ENCODE data around the gene SEC22C. TPM values are rescaled to one million over a fixed set of nuclear protein-coding genes. Genes with fewer than 3 reads are reported as not detected.

The SEC22C gene
- total and polyA plus RNA-seq, 2 of the 13 experiments (the other 11 are each of a cell fraction or from before 2014, with no cell fraction given): 20.0 to 40.0 TPM

GRCh38 chr3:42569593-42570142, 12.1 kb downstream of the SEC22C start:
- BruUV-seq (replicated peaks): no TSS peak
- in situ Hi-C loops (cut with HindIII; ENCODE audit: extremely low pct_ligation_motif_present, low pct_unique_long_range_greater_than_20kb) (no loop called here), intact Hi-C loops (cut with micrococcal nuclease; ENCODE audit: unreplicated experiment) (no loop called here)
- Histone ChIP-seq H3K79me2 (ENCODE audit: insufficient read depth, low read length) (no peaks in the 10 kb centered on the region), H3K4me2 (ENCODE audit: low read depth, low read length) (no peak overlapping the region), H3K9me3 (ENCODE audit: low read length) (no peaks in the 10 kb centered on the region), H3K27ac (ENCODE audit: extremely low read length, insufficient read depth, low read length) (no peak overlapping the region), H3K36me3 (replicated peaks in 1 of 2; ENCODE audit: control insufficient read depth in 1 of 2, insufficient read depth in 2 of 2, low read length in 2 of 2) (peaks cover 5 to 42% of the 10 kb centered on the region in 2 experiments), H3K27me3 (ENCODE audit: control insufficient read depth in 1 of 2, insufficient read depth in 2 of 2, low read length in 2 of 2) (no peaks in the 10 kb centered on the region), H3K9ac (ENCODE audit: insufficient read depth, low read depth, low read length) (no peak overlapping the region), H3K4me1 (ENCODE audit: insufficient read depth, low read length) (no peaks in the 10 kb centered on the region), H3K4me3 (replicated peaks in 1 of 3; ENCODE audit: insufficient read depth in 1 of 3, low read depth in 2 of 3, low read length in 3 of 3) (no peak overlapping the region), H2AFZ (ENCODE audit: low read length) (no peak overlapping the region), H4K20me1 (ENCODE audit: insufficient read depth, low read length) (no peaks in the 10 kb centered on the region)
- FAIRE-seq: no peak
- TF ChIP-seq MLX (CRISPR knock-in tag; IDR thresholded peaks at IDR 0.05): no peak
- no peak for TF ChIP-seq ZSCAN30 (CRISPR knock-in tag; IDR thresholded peaks at IDR 0.05)
- no peak for TF ChIP-seq ATM (IDR thresholded peaks at IDR 0.05; ENCODE audit: borderline replicate concordance)
- no peak for TF ChIP-seq ZNF563 (CRISPR knock-in tag; IDR thresholded peaks at IDR 0.05)
- TF ChIP-seq ZSCAN9 (CRISPR knock-in tag; IDR thresholded peaks at IDR 0.05; ENCODE audit: borderline replicate concordance): no peak
- no peak for TF ChIP-seq KAT2B (IDR thresholded peaks at IDR 0.05; ENCODE audit: borderline replicate concordance, low read depth, low read length)
- TF ChIP-seq HIVEP1 (CRISPR knock-in tag; IDR thresholded peaks at IDR 0.05): no peak
- TF ChIP-seq, protein P1, sequence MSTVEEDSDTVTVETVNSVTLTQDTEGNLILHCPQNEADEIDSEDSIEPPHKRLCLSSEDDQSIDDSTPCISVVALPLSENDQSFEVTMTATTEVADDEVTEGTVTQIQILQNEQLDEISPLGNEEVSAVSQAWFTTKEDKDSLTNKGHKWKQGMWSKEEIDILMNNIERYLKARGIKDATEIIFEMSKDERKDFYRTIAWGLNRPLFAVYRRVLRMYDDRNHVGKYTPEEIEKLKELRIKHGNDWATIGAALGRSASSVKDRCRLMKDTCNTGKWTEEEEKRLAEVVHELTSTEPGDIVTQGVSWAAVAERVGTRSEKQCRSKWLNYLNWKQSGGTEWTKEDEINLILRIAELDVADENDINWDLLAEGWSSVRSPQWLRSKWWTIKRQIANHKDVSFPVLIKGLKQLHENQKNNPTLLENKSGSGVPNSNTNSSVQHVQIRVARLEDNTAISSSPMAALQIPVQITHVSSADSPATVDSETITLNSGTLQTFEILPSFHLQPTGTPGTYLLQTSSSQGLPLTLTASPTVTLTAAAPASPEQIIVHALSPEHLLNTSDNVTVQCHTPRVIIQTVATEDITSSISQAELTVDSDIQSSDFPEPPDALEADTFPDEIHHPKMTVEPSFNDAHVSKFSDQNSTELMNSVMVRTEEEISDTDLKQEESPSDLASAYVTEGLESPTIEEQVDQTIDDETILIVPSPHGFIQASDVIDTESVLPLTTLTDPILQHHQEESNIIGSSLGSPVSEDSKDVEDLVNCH (CRISPR knock-in tag; IDR thresholded peaks at IDR 0.05): no peak
- no peak for TF ChIP-seq PHF5A (CRISPR knock-in tag; IDR thresholded peaks at IDR 0.05; ENCODE audit: low read depth, unreplicated experiment)
- no peak for TF ChIP-seq SMAD1 (CRISPR knock-in tag; IDR thresholded peaks at IDR 0.05; ENCODE audit: borderline replicate concordance, low read depth)
- TF ChIP-seq, protein P2, sequence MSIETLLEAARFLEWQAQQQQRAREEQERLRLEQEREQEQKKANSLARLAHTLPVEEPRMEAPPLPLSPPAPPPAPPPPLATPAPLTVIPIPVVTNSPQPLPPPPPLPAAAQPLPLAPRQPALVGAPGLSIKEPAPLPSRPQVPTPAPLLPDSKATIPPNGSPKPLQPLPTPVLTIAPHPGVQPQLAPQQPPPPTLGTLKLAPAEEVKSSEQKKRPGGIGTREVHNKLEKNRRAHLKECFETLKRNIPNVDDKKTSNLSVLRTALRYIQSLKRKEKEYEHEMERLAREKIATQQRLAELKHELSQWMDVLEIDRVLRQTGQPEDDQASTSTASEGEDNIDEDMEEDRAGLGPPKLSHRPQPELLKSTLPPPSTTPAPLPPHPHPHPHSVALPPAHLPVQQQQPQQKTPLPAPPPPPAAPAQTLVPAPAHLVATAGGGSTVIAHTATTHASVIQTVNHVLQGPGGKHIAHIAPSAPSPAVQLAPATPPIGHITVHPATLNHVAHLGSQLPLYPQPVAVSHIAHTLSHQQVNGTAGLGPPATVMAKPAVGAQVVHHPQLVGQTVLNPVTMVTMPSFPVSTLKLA (IDR thresholded peaks at IDR 0.05): no peak
- TF ChIP-seq RBFOX2 (IDR thresholded peaks at IDR 0.05; ENCODE audit: low read depth, low read length): no peak
- TF ChIP-seq GATAD1 (CRISPR knock-in tag; IDR thresholded peaks at IDR 0.05): no peak
- no peak for TF ChIP-seq GMEB2 (CRISPR knock-in tag; IDR thresholded peaks at IDR 0.05; ENCODE audit: low read depth)
- TF ChIP-seq, protein P3, sequence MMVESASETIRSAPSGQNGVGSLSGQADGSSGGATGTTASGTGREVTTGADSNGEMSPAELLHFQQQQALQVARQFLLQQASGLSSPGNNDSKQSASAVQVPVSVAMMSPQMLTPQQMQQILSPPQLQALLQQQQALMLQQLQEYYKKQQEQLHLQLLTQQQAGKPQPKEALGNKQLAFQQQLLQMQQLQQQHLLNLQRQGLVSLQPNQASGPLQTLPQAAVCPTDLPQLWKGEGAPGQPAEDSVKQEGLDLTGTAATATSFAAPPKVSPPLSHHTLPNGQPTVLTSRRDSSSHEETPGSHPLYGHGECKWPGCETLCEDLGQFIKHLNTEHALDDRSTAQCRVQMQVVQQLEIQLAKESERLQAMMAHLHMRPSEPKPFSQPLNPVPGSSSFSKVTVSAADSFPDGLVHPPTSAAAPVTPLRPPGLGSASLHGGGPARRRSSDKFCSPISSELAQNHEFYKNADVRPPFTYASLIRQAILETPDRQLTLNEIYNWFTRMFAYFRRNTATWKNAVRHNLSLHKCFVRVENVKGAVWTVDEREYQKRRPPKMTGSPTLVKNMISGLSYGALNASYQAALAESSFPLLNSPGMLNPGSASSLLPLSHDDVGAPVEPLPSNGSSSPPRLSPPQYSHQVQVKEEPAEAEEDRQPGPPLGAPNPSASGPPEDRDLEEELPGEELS (CRISPR knock-in tag; IDR thresholded peaks at IDR 0.05): no peak
- TF ChIP-seq ZNF558 (CRISPR knock-in tag; IDR thresholded peaks at IDR 0.05; ENCODE audit: borderline replicate concordance): no peak
- no peak for TF ChIP-seq ZNF713 (CRISPR knock-in tag; IDR thresholded peaks at IDR 0.05)
- no peak for TF ChIP-seq EED (CRISPR knock-in tag; IDR thresholded peaks at IDR 0.05)
- no peak for ATAC-seq
- POLR2A ChIA-PET: no interaction called here
- CTCF ChIA-PET (ENCODE audit: low intra/inter-chr PET ratio, low total read pairs): no interaction called here
- WGBS (ENCODE audit: low lambda C conversion rate): 92% methylated on average over 2 of the region's 2 CpGs
- no peak for DNase-seq (ENCODE audit: low spot score)

Data from HepG2 (cell line).